Measurements from ENCODE around the gene SMIM28.
"Not testable (repeated sequence)": the region's sequence is repeated elsewhere in the genome, so short reads cannot be mapped to it uniquely, and the experiment has no call there.

Gene SMIM28

GRCh38 chr6:138377844-138378243 is at the start of gene SMIM28:
SMIM28 (plus strand) TSS chr6:138377905; CDS start chr6:138378073, 168 bp downstream.
- DNase-seq, result no peak

GRCh38 chr6:138328210-138328609 is 49.5 kb upstream of the SMIM28 start:
- no peak for DNase-seq

GRCh38 chr6:138330763-138331162 is 46.9 kb upstream of the SMIM28 start:
- DNase-seq, result no peak

GRCh38 chr6:138331444-138331843 is 46.3 kb upstream of the SMIM28 start:
- DNase-seq, result no peak

GRCh38 chr6:138331984-138332383 is 45.7 kb upstream of the SMIM28 start:
- DNase-seq, result no peak

GRCh38 chr6:138334000-138334399 is 43.7 kb upstream of the SMIM28 start:
- DNase-seq, result no peak

- no peak for DNase-seq
Measured at GRCh38 chr6:138334963-138335362, 42.7 kb upstream of the SMIM28 start.

- no peak for DNase-seq
Measured at GRCh38 chr6:138336221-138336620, 41.5 kb upstream of the SMIM28 start.

- DNase-seq, result no peak
Measured at GRCh38 chr6:138337076-138337475, 40.6 kb upstream of the SMIM28 start.

- no peak for DNase-seq
Measured at GRCh38 chr6:138339024-138339423, 38.7 kb upstream of the SMIM28 start.

- no peak for DNase-seq
Measured at GRCh38 chr6:138341176-138341575, 36.5 kb upstream of the SMIM28 start.

GRCh38 chr6:138343112-138343511 is 34.6 kb upstream of the SMIM28 start:
- DNase-seq, result no peak

- DNase-seq, result no peak
Measured at GRCh38 chr6:138345565-138346285, 32.0 kb upstream of the SMIM28 start.

- DNase-seq, result no peak
Measured at GRCh38 chr6:138346302-138347195, 31.2 kb upstream of the SMIM28 start.

GRCh38 chr6:138347864-138348263 is 29.8 kb upstream of the SMIM28 start:
- DNase-seq, result no peak

GRCh38 chr6:138349891-138350290 is 27.8 kb upstream of the SMIM28 start:
- no peak for DNase-seq

- DNase-seq, result no peak
Measured at GRCh38 chr6:138357928-138358327, 19.8 kb upstream of the SMIM28 start.

GRCh38 chr6:138368684-138369083 is 9.0 kb upstream of the SMIM28 start:
- not testable (repeated sequence) for DNase-seq

GRCh38 chr6:138370631-138371451 is 6.9 kb upstream of the SMIM28 start:
- DNase-seq, result no peak

GRCh38 chr6:138371452-138371711 is 6.3 kb upstream of the SMIM28 start:
- DNase-seq, result no peak

GRCh38 chr6:138371720-138372119 is 6.0 kb upstream of the SMIM28 start:
- DNase-seq, result no peak

- no peak for DNase-seq
Measured at GRCh38 chr6:138372711-138373463, 4.8 kb upstream of the SMIM28 start.

GRCh38 chr6:138374230-138374629 is 3.5 kb upstream of the SMIM28 start:
- no peak for DNase-seq
